IMR-90 (cell line): ENCODE data around the gene SAP30BP. TPM values are rescaled to one million over a fixed set of nuclear protein-coding genes. Genes with fewer than 3 reads are reported as not detected.

ENCODE experiments used
- ATAC-seq: fragments of 200-7000 bp; cut with Tn5 transposase; 2 replicates; pipeline ENCODE4 v1.9.1; 2020; ENCODE audit warnings: low read depth, mild to moderate bottlenecking, moderate library complexity
- BruUV-seq: library from RNA; stranded (reverse); fragments of 400-500 nt; replicated peaks from 2 replicates; lab custom pipeline; 2021; lab: Mats Ljungman, UMichigan
- CTCF ChIA-PET: fragments of 300-600 bp; formaldehyde crosslinking; extraction: SDS; loops from one replicate; lab custom pipeline; 2021; ENCODE audit warnings: antibody characterized with exemption; lab: Yijun Ruan, JAX
- POLR2A ChIA-PET: fragments of 300-600 bp; sonication (Branson Sonifier 250); formaldehyde crosslinking; loops from one replicate; lab custom pipeline; 2022; ENCODE audit warnings: antibody characterized with exemption; ENCODE audit not compliant: unreplicated experiment; lab: Charles Lee
- DNase-seq: peaks from one replicate; pipeline ENCODE4 v3.0.0; 2013
- H2AFZ ChIP-seq: replicated peaks from 2 replicates; pipeline ENCODE3; 2013; ENCODE audit warnings: low read length, mild to moderate bottlenecking; ENCODE audit not compliant: poor library complexity
- H2AK5ac ChIP-seq: 2 replicates; pipeline ENCODE4 v1.6.1; 2013; ENCODE audit warnings: low read depth, low read length, inconsistent platforms
- H2AK9ac ChIP-seq: replicated peaks from 2 replicates; pipeline ENCODE3; 2013; ENCODE audit warnings: mild to moderate bottlenecking, low read depth, low read length, moderate library complexity; ENCODE audit not compliant: poor library complexity
- H2BK120ac ChIP-seq: 2 replicates; pipeline ENCODE4 v1.6.1; 2013; ENCODE audit warnings: low read depth, low read length, inconsistent platforms
- H2BK15ac ChIP-seq: 3 replicates; pipeline ENCODE4 v1.6.1; 2013; ENCODE audit warnings: low read depth, low read length, inconsistent platforms
- H2BK20ac ChIP-seq: 2 replicates; pipeline ENCODE4 v1.6.1; 2013; ENCODE audit warnings: low read depth, mild to moderate bottlenecking, inconsistent platforms, low read length, moderate library complexity
- H2BK5ac ChIP-seq: 2 replicates; pipeline ENCODE4 v1.6.1; 2013; ENCODE audit warnings: mild to moderate bottlenecking, low read depth, low read length, inconsistent platforms; ENCODE audit not compliant: poor library complexity, severe bottlenecking
- H3K14ac ChIP-seq: replicated peaks from 2 replicates; pipeline ENCODE4 v1.6.1; 2013; ENCODE audit warnings: low read depth, low read length, inconsistent platforms
- H3K18ac ChIP-seq: 2 replicates; pipeline ENCODE4 v1.6.1; 2013; ENCODE audit warnings: low read depth, low read length, control low read depth
- H3K23ac ChIP-seq: 2 replicates; pipeline ENCODE4 v1.6.1; 2013; ENCODE audit warnings: low read depth, low read length, inconsistent platforms
- H3K27ac ChIP-seq: 2 replicates; pipeline ENCODE4 v1.5.1; 2013; ENCODE audit warnings: mild to moderate bottlenecking, control low read depth, low read length; ENCODE audit not compliant: insufficient read depth
- H3K27me3 ChIP-seq: 2 replicates; pipeline ENCODE4 v1.6.1; 2013; ENCODE audit warnings: low read length; ENCODE audit not compliant: control insufficient read depth, insufficient read depth
- H3K36me3 ChIP-seq: 2 replicates; pipeline ENCODE4 v1.6.1; 2013; ENCODE audit warnings: low read length, mixed read lengths; ENCODE audit not compliant: control insufficient read depth, insufficient read depth
- H3K4ac ChIP-seq: 2 replicates; pipeline ENCODE4 v1.6.1; 2013; ENCODE audit warnings: low read depth, low read length, inconsistent platforms
- H3K4me1 ChIP-seq: 2 replicates; pipeline ENCODE4 v1.6.1; 2013; ENCODE audit warnings: low read length, mixed read lengths; ENCODE audit not compliant: control insufficient read depth, insufficient read depth
- H3K4me2 ChIP-seq: 2 replicates; pipeline ENCODE4 v1.6.1; 2013; ENCODE audit warnings: low read depth, mild to moderate bottlenecking, control low read depth, low read length, moderate library complexity
- H3K4me3 ChIP-seq: 2 replicates; pipeline ENCODE4 v1.5.1; 2013; ENCODE audit warnings: low read depth, mild to moderate bottlenecking, control low read depth, low read length, moderate library complexity; ENCODE audit not compliant: insufficient read depth
- H3K56ac ChIP-seq: 2 replicates; pipeline ENCODE4 v1.6.1; 2013; ENCODE audit warnings: low read length, inconsistent platforms; ENCODE audit not compliant: insufficient read depth; ENCODE audit errors: extremely low read depth
- H3K79me1 ChIP-seq, 2 experiments: 2 replicates each; pipeline ENCODE4 v1.6.1; 2013; ENCODE audit warnings: low read length in 2 of 2, inconsistent platforms in 1 of 2, low read depth in 1 of 2
- H3K9ac ChIP-seq: 2 replicates; pipeline ENCODE4 v1.6.1; 2013; ENCODE audit warnings: low read depth, low read length, control low read depth
- H3K9me1 ChIP-seq: 2 replicates; pipeline ENCODE4 v1.6.1; 2013; ENCODE audit warnings: low read length, inconsistent platforms; ENCODE audit not compliant: insufficient read depth
- H3K9me3 ChIP-seq: 2 replicates; pipeline ENCODE4 v1.6.1; 2013; ENCODE audit warnings: low read length; ENCODE audit not compliant: control insufficient read depth, insufficient read depth
- H4K20me1 ChIP-seq: 2 replicates; pipeline ENCODE4 v1.6.1; 2013; ENCODE audit warnings: low read length, inconsistent platforms; ENCODE audit not compliant: insufficient read depth
- H4K5ac ChIP-seq: 2 replicates; pipeline ENCODE4 v1.6.1; 2013; ENCODE audit warnings: mild to moderate bottlenecking, low read depth, low read length, control low read depth
- H4K8ac ChIP-seq, 2 experiments: 2 replicates each; pipeline ENCODE4 v1.6.1; 2013; ENCODE audit warnings: low read depth in 2 of 2, low read length in 2 of 2, control low read depth in 1 of 2, inconsistent platforms in 1 of 2
- H4K91ac ChIP-seq: 2 replicates; pipeline ENCODE4 v1.6.1; 2013; ENCODE audit warnings: low read depth, low read length, inconsistent platforms; ENCODE audit not compliant: insufficient read depth
- BHLHE40 ChIP-seq: fragments of 150-350 bp; IDR thresholded peaks from 2 replicates; pipeline ENCODE4 v1.6.1; 2016; ENCODE audit warnings: mild to moderate bottlenecking, low read depth, low read length
- CEBPB ChIP-seq: IDR thresholded peaks from 2 replicates; pipeline ENCODE4 v1.6.1; 2012; ENCODE audit warnings: low read depth, low read length, improper control_type of control experiment
- CHD1 ChIP-seq: IDR thresholded peaks from 2 replicates; pipeline ENCODE4 v1.6.1; 2012; ENCODE audit warnings: low read depth, low read length, improper control_type of control experiment
- CTCF ChIP-seq: conservative IDR thresholded peaks from 2 replicates; pipeline ENCODE4 v1.5.1; 2012; ENCODE audit warnings: mild to moderate bottlenecking, low read depth, low read length, improper control_type of control experiment
- ELK1 ChIP-seq: fragments of 150-350 bp; IDR thresholded peaks from 2 replicates; pipeline ENCODE4 v1.6.1; 2016; ENCODE audit warnings: low read depth, mild to moderate bottlenecking, low read length, moderate library complexity, borderline replicate concordance
- FOS ChIP-seq: fragments of 150-350 bp; IDR thresholded peaks from 2 replicates; pipeline ENCODE4 v1.6.1; 2016; ENCODE audit warnings: low read depth, low read length
- MAFK ChIP-seq: IDR thresholded peaks from 2 replicates; pipeline ENCODE4 v1.6.1; 2012; ENCODE audit warnings: low read depth, low read length, improper control_type of control experiment
- MAZ ChIP-seq: IDR thresholded peaks from 2 replicates; pipeline ENCODE4 v1.6.1; 2012; ENCODE audit warnings: low read depth, mild to moderate bottlenecking, low read length, improper control_type of control experiment, moderate library complexity, borderline replicate concordance
- MXI1 ChIP-seq: IDR thresholded peaks from 2 replicates; pipeline ENCODE4 v1.6.1; 2012; ENCODE audit warnings: low read depth, mild to moderate bottlenecking, low read length, moderate library complexity, borderline replicate concordance
- NFE2L2 ChIP-seq: fragments of 150-350 bp; IDR thresholded peaks from 2 replicates; pipeline ENCODE4 v1.6.1; 2016; ENCODE audit warnings: low read depth, mild to moderate bottlenecking, low read length
- POLR2A ChIP-seq: IDR thresholded peaks from 2 replicates; pipeline ENCODE4 v1.6.1; 2012; ENCODE audit warnings: mild to moderate bottlenecking, low read depth, low read length
- RAD21 ChIP-seq: IDR thresholded peaks from 2 replicates; pipeline ENCODE4 v1.6.1; 2012; ENCODE audit warnings: low read length, improper control_type of control experiment
- RCOR1 ChIP-seq: IDR thresholded peaks from 2 replicates; pipeline ENCODE4 v1.6.1; 2012; ENCODE audit warnings: mild to moderate bottlenecking, low read length, improper control_type of control experiment; ENCODE audit not compliant: insufficient replicate concordance
- RFX5 ChIP-seq: IDR thresholded peaks from 2 replicates; pipeline ENCODE4 v1.8.0; 2012; ENCODE audit warnings: low read depth, mild to moderate bottlenecking, low read length, moderate library complexity
- SMC3 ChIP-seq: fragments of 150-350 bp; IDR thresholded peaks from 2 replicates; pipeline ENCODE4 v1.6.1; 2016; ENCODE audit warnings: low read depth, mild to moderate bottlenecking, antibody characterized with exemption, low read length, moderate library complexity
- USF2 ChIP-seq: fragments of 150-350 bp; IDR thresholded peaks from 2 replicates; pipeline ENCODE4 v1.6.1; 2017; ENCODE audit warnings: mild to moderate bottlenecking, antibody characterized with exemption, low read length, low read depth
- WGBS, 2 experiments: methylation state at CpG; one replicate each; pipeline versions ENCODE4 v1.1.5 to v1.1.7; 2013; ENCODE audit warnings: missing lambda C conversion rate in 2 of 2; ENCODE audit not compliant: insufficient read length in 1 of 2; ENCODE audit errors: extremely low coverage in 2 of 2; 5-methylcytosine and 5-hydroxymethylcytosine counted together
- dilution Hi-C: fragments of 300-500 bp; cut with HindIII; formaldehyde crosslinking; loops from one replicate; pipeline ENCODE4 v1.14.3; 2018; ENCODE audit warnings: low sequenced_read_pairs; ENCODE audit not compliant: unreplicated experiment
- in situ Hi-C: fragments of 300-500 bp; cut with MboI; formaldehyde crosslinking; loops from 3 replicates; pipeline ENCODE4 v1.14.3; 2019; ENCODE audit warnings: low sequenced_read_pairs, inconsistent platforms, mixed read lengths
- intact Hi-C: fragments of 100-400 bp; cut with micrococcal nuclease; formaldehyde crosslinking; loops from 2 replicates; pipeline ENCODE4 v1.10.0; 2022
- polyA plus RNA-seq, 3 experiments: library from polyadenylated mRNA; depleted of rRNA; stranded (reverse); fragments of >200 nt; gene quantifications; 2 replicates each; pipeline ENCODE4 v1.2.3, GENCODE V29; 2012; ENCODE audit warnings: low replicate concordance in 1 of 3
- total RNA-seq: library from RNA; depleted of rRNA; stranded (reverse); fragments of >200 nt; gene quantifications from 2 replicates; pipeline ENCODE4 v1.2.3, GENCODE V29; 2012

Gene SAP30BP
- total and polyA plus RNA-seq, 2 of the 4 experiments (the other 2 are of a cell fraction): 70.4 to 139 TPM

GRCh38 chr17:75695830-75696271, 28.7 kb downstream of the SAP30BP start:
- 98% methylated on average over 7 of the region's 12 CpGs; no CpG with 5 or more reads in 1 of the 2 experiments for WGBS, 2 experiments
- peaks cover 44% of the 10 kb centered on the region for H3K9me1 ChIP-seq
- H3K27ac ChIP-seq: no peak overlapping the region
- H3K23ac ChIP-seq: no peak overlapping the region
- no peak overlapping the region for H3K4me2 ChIP-seq
- H3K4me1 ChIP-seq: peaks cover 27% of the 10 kb centered on the region
- H3K56ac ChIP-seq: no peak overlapping the region
- no peak overlapping the region for H2AK5ac ChIP-seq
- peaks cover 67% of the 10 kb centered on the region for H4K20me1 ChIP-seq
- CTCF ChIA-PET: no interaction called here
- no peak overlapping the region for H4K91ac ChIP-seq
- H2AFZ ChIP-seq: no peak overlapping the region
- DNase-seq (no peak), ATAC-seq (no peak)
- no peak overlapping the region for H2BK5ac ChIP-seq
- H3K4me3 ChIP-seq: no peak overlapping the region
- no peak overlapping the region for H2BK20ac ChIP-seq
- no peak overlapping the region for H3K4ac ChIP-seq
- no TSS peak for BruUV-seq
- no peaks in the 10 kb centered on the region for H3K27me3 ChIP-seq
- no peak overlapping the region for H2BK120ac ChIP-seq
- H3K36me3 ChIP-seq: peaks cover 43% of the 10 kb centered on the region
- in situ Hi-C loops (no loop called here), dilution Hi-C loops (no loop called here), intact Hi-C loops (no loop called here)
- no peak overlapping the region for H3K9ac ChIP-seq
- no peak overlapping the region for H4K5ac ChIP-seq
- H2BK15ac ChIP-seq: no peak overlapping the region
- POLR2A ChIA-PET: no interaction called here
- no peak overlapping the region for H3K18ac ChIP-seq
- H3K14ac ChIP-seq: no peak overlapping the region
- TF ChIP-seq CTCF: no peak
- no peak for TF ChIP-seq RAD21
- TF ChIP-seq MAZ: no peak
- TF ChIP-seq CHD1: no peak
- TF ChIP-seq ELK1: no peak
- TF ChIP-seq SMC3: no peak
- no peak for TF ChIP-seq POLR2A
- no peak for TF ChIP-seq FOS
- no peak for TF ChIP-seq RFX5
- TF ChIP-seq MAFK: no peak
- TF ChIP-seq MXI1: no peak
- no peak for TF ChIP-seq USF2
- no peak for TF ChIP-seq NFE2L2
- TF ChIP-seq CEBPB: no peak
- TF ChIP-seq RCOR1: no peak
- TF ChIP-seq BHLHE40: no peak
- H3K9me3 ChIP-seq: no peaks in the 10 kb centered on the region
- no peak overlapping the region for H4K8ac ChIP-seq
- H2AK9ac ChIP-seq: no peak overlapping the region
- H3K79me1 ChIP-seq: peaks cover 47 to 91% of the 10 kb centered on the region in 2 experiments
